Chondrocyte (in vitro differentiated cells): ENCODE results near the gene RORB. TPM values are rescaled to one million over a fixed set of nuclear protein-coding genes. Genes with fewer than 3 reads are reported as not detected.

ENCODE experiments used
- DNase-seq: peaks from one replicate; pipeline ENCODE4 v3.0.0; 2021; ENCODE audit warnings: mixed read lengths, low spot score
- H3K27ac Mint-ChIP-seq: one replicate; pipeline ENCODE4 v1.8.0; 2021; ENCODE audit warnings: mild to moderate bottlenecking, moderate library complexity, mixed read lengths; ENCODE audit not compliant: unreplicated experiment
- H3K27me3 Mint-ChIP-seq: 2 replicates; pipeline ENCODE4 v1.8.0; 2021; ENCODE audit warnings: low read depth, mixed read lengths
- H3K36me3 Mint-ChIP-seq: 2 replicates; pipeline ENCODE4 v1.8.0; 2021; ENCODE audit warnings: low read depth, mixed read lengths
- H3K4me1 Mint-ChIP-seq: 2 replicates; pipeline ENCODE4 v1.8.0; 2021; ENCODE audit warnings: low read depth, mild to moderate bottlenecking, mixed read lengths
- H3K4me3 Mint-ChIP-seq: one replicate; pipeline ENCODE4 v1.8.0; 2021; ENCODE audit warnings: mild to moderate bottlenecking, moderate library complexity, mixed read lengths; ENCODE audit not compliant: unreplicated experiment
- H3K9me3 Mint-ChIP-seq: 2 replicates; pipeline ENCODE4 v1.8.0; 2021; ENCODE audit warnings: low read depth, mixed read lengths
- CTCF ChIP-seq: fragments of 200-600 bp; sonication (generic); IDR thresholded peaks from 2 replicates; pipeline ENCODE4 v1.5.0; 2021; ENCODE audit warnings: antibody characterized with exemption, mild to moderate bottlenecking, moderate library complexity
- total RNA-seq: library from RNA; stranded (reverse); gene quantifications from 3 replicates; pipeline ENCODE4 v1.2.1, GENCODE V29; 2021

RORB gene
- total RNA-seq, 1 donor from 2014 or later: not detected

DNA sequence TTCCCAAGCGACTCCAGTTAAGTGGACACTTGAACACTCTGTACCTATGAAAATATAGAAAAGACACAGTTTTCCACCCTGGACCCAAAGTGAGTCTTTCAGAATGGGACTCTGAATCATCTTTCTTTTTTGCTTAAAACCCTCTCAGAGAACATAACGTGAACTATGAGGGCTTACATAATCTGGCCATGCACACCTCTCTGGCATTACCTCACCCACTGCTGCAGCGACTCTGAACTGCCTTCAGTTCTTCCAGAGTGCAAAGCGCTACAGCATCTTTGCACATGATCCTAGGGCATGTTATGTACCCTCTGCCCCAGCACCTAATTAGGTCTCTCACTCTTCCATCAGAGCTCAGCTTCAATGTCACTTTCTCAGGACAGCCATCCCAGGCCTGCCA is 186.2 kb downstream of the RORB start:
- no peaks in the 10 kb centered on the region for H3K36me3 Mint-ChIP-seq
- H3K27me3 Mint-ChIP-seq: peaks cover 10% of the 10 kb centered on the region
- H3K4me3 Mint-ChIP-seq: no peak overlapping the region
- no peak overlapping the region for H3K27ac Mint-ChIP-seq
- no peak for DNase-seq
- TF ChIP-seq CTCF: no peak
- H3K9me3 Mint-ChIP-seq: no peaks in the 10 kb centered on the region
- H3K4me1 Mint-ChIP-seq: no peaks in the 10 kb centered on the region

DNA sequence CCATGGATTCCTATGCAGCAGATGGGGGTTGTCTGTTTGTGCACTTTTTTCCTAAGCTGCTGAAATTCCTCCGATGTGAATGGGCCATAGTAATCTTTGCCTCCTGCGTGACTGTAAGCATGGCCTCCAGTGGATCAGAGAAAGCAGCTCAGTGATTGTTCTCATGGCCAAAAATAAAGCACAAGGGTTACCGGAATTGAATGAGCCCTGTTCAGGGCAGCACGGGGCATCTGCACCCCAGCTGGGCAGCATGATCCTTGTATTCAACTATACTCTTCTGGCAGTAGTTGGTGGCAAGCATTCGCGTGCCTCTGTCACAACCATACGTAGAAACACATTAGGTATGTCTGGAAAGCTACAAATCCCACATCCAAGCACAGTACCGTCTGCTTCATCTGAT is 193.9 kb downstream of the RORB start:
- no peak for TF ChIP-seq CTCF
- H3K27ac Mint-ChIP-seq: no peak overlapping the region
- no peaks in the 10 kb centered on the region for H3K36me3 Mint-ChIP-seq
- DNase-seq: peak; percentile 35
- H3K9me3 Mint-ChIP-seq: no peaks in the 10 kb centered on the region
- H3K27me3 Mint-ChIP-seq: peaks cover 13% of the 10 kb centered on the region
- H3K4me1 Mint-ChIP-seq: no peaks in the 10 kb centered on the region
- H3K4me3 Mint-ChIP-seq: no peak overlapping the region

DNA sequence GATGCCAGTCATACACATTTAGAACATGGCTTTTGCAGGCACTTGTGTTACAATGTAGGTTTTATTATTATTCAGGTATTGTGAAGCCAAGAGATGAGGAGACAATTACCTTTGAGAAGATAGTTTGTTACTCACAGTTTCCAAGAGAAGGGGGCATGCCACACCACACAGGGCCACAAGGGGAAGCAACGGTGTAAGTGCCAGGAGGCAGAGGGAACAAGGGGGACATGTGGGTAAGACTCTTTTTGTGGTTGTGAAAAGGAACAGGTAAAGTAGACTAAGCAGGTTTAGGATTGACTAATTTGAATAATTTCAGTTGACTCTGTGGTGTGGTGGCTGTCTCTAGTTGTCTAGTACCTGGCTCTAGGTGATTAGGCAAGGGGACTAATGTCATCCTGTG is 199.4 kb downstream of the RORB start:
- DNase-seq: no peak
- Mint-ChIP-seq H3K36me3 (no peaks in the 10 kb centered on the region), H3K4me3 (no peak overlapping the region), H3K27ac (no peak overlapping the region), H3K4me1 (no peaks in the 10 kb centered on the region), H3K27me3 (peaks cover 9% of the 10 kb centered on the region), H3K9me3 (no peaks in the 10 kb centered on the region)
- TF ChIP-seq CTCF: no peak

DNA sequence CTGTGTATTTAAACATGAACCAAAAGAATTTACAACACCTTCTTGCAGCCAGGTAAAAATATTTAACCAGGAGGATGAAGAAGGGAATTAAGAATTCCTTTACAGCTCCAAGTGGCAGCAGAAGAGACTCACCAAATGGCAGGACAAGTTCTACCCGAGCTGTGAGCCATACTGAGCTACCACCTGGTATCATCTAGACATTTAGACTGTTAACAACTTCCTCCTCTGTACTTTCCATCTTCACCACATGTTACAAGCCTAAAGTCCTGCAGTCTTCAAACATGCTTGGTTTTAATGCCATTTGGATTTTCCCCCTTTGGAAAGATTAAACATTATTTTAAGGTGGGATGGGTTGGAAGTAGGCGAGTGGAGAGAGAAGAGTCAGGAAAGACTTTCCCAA is 200.4 kb downstream of the RORB start:
- no peak overlapping the region for H3K4me3 Mint-ChIP-seq
- H3K27ac Mint-ChIP-seq: no peak overlapping the region
- H3K9me3 Mint-ChIP-seq: peaks cover 2% of the 10 kb centered on the region
- H3K4me1 Mint-ChIP-seq: no peaks in the 10 kb centered on the region
- no peak for TF ChIP-seq CTCF
- peaks cover 9% of the 10 kb centered on the region for H3K27me3 Mint-ChIP-seq
- no peaks in the 10 kb centered on the region for H3K36me3 Mint-ChIP-seq
- DNase-seq: no peak

GRCh38 chr9:74711341-74711740 is 214.2 kb downstream of the RORB start:
- no peaks in the 10 kb centered on the region for H3K9me3 Mint-ChIP-seq
- DNase-seq: no peak
- H3K4me3 Mint-ChIP-seq: no peak overlapping the region
- no peaks in the 10 kb centered on the region for H3K36me3 Mint-ChIP-seq
- no peaks in the 10 kb centered on the region for H3K4me1 Mint-ChIP-seq
- H3K27ac Mint-ChIP-seq: no peak overlapping the region
- no peak for TF ChIP-seq CTCF
- peaks cover 11% of the 10 kb centered on the region for H3K27me3 Mint-ChIP-seq
